Nephron progenitor cell (in vitro differentiated cells): ENCODE data around the gene GJD4.
A peak's percentile ranks its signal among the peaks of the same experiment; 100 is the strongest.

Source experiments
- DNase-seq: peaks from one replicate; pipeline ENCODE4 v3.0.0; 2021
- H3K27ac Mint-ChIP-seq: 2 replicates; pipeline ENCODE4 v1.8.0; 2021; ENCODE audit warnings: mild to moderate bottlenecking, moderate library complexity, mixed read lengths
- H3K27me3 Mint-ChIP-seq: 2 replicates; pipeline ENCODE4 v1.8.0; 2021; ENCODE audit warnings: mild to moderate bottlenecking, low read depth, mixed read lengths; ENCODE audit not compliant: poor library complexity
- H3K36me3 Mint-ChIP-seq: 2 replicates; pipeline ENCODE4 v1.8.0; 2021; ENCODE audit warnings: low read depth, mixed read lengths
- H3K4me1 Mint-ChIP-seq: 2 replicates; pipeline ENCODE4 v1.8.0; 2021; ENCODE audit warnings: mixed read lengths
- H3K4me3 Mint-ChIP-seq: 2 replicates; pipeline ENCODE4 v1.8.0; 2021; ENCODE audit warnings: mild to moderate bottlenecking, moderate library complexity, mixed read lengths
- H3K9me3 Mint-ChIP-seq: 2 replicates; pipeline ENCODE4 v1.8.0; 2021; ENCODE audit warnings: mild to moderate bottlenecking, moderate library complexity, mixed read lengths
- TF ChIP-seq, protein P1 (sequence below): fragments of 200-600 bp; sonication (generic); IDR thresholded peaks from 2 replicates; pipeline ENCODE4 v1.5.0; 2021; ENCODE audit warnings: antibody characterized with exemption

GJD4 gene

DNA sequence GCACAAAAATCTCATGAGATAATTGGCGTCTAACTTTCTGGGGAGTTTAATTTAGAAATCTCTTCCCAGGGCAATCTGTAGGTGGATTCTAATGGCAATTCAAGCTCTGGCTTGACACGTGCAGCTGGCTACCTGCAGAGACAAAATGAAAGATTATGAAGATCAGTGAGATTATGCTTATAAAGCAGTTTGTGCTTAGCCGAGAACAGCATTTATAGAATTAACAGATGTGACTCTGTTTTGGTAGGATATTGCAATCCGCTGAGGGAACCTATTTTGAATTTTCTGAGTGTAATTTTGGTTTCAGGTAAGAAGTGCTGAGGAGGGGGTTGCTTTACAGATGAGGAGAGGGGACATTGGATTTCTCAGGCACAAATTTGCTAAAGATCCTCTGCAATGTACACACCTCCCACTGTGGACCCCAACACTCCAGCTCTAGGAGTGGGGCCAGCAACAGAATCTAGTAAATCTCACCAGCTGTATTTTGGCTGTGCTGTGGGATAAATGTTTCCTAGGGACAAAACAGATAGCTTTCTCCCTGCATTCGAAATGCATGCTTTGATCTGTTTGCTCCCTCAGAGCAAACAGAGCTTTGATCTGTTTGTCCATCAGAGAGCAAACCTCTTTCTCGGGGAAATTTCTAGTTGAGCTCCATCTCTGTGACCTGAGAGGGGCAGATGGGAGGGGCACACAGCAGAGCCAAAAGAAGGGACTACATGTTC is 7.4 kb downstream of the GJD4 start:
- TF ChIP-seq, protein P1, sequence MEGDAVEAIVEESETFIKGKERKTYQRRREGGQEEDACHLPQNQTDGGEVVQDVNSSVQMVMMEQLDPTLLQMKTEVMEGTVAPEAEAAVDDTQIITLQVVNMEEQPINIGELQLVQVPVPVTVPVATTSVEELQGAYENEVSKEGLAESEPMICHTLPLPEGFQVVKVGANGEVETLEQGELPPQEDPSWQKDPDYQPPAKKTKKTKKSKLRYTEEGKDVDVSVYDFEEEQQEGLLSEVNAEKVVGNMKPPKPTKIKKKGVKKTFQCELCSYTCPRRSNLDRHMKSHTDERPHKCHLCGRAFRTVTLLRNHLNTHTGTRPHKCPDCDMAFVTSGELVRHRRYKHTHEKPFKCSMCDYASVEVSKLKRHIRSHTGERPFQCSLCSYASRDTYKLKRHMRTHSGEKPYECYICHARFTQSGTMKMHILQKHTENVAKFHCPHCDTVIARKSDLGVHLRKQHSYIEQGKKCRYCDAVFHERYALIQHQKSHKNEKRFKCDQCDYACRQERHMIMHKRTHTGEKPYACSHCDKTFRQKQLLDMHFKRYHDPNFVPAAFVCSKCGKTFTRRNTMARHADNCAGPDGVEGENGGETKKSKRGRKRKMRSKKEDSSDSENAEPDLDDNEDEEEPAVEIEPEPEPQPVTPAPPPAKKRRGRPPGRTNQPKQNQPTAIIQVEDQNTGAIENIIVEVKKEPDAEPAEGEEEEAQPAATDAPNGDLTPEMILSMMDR, result no peak
- H3K27ac Mint-ChIP-seq, result peak overlapping the region; percentile 29
- no peak for DNase-seq
- H3K36me3 Mint-ChIP-seq, result no peaks in the 10 kb centered on the region
- peaks cover 12% of the 10 kb centered on the region for H3K9me3 Mint-ChIP-seq
- no peaks in the 10 kb centered on the region for H3K4me1 Mint-ChIP-seq
- H3K27me3 Mint-ChIP-seq, result no peaks in the 10 kb centered on the region
- no peak overlapping the region for H3K4me3 Mint-ChIP-seq

DNA sequence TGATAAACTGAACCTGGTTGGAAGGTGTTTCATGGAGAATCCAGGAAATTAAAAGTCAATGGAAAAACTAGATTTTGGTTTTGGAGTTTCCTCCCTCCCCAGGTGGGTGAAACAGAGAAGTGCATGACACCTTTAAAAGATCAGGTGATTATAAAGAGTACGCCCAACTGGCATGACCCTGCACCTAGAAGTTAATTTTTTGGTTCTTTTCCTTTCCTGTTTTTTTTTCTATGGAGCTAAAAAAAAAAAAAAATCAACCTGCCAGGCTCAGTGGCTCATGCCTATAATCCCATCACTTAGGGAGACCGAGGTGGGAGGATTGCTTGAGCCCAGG is 7.9 kb downstream of the GJD4 start:
- peak overlapping the region; percentile 29 for H3K27ac Mint-ChIP-seq
- H3K36me3 Mint-ChIP-seq, result no peaks in the 10 kb centered on the region

DNA sequence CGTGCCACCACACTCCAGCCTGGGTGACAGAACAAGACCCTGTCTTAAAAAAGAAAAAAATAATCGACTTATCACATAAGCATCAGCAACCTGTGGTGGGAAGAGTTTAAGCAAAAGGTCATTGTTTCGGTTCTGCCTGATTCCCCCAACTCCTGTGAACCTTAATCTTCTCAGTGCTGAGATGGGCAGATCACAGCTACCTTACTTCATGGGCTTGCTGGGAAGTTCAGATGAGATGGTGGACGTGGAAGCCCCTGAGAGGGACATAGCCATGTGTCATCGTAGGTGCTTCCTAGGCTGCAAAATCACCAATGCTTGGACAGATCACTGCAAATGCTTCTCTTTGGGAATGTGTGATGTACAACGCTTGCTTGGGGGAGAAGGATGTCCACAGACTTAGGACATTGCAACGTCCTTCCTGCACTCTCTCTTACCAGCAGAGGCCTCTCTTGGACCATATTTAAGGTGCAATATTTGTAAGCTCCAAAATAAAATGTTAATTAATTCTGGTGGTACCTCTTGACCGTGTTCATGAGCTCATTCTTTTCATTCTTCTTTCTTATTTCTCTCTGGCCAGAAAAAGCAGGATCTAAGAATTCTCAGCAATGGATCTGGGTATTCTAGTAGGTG is 8.6 kb downstream of the GJD4 start:
- Mint-ChIP-seq H3K4me3 (no peak overlapping the region), H3K27ac (no peak overlapping the region), H3K9me3 (peaks cover 12% of the 10 kb centered on the region), H3K4me1 (no peaks in the 10 kb centered on the region), H3K27me3 (no peaks in the 10 kb centered on the region), H3K36me3 (no peaks in the 10 kb centered on the region)
- TF ChIP-seq, protein P1, result no peak
- no peak for DNase-seq

More for the DNA sequence above, 7.9 kb downstream of the GJD4 start:
- Mint-ChIP-seq H3K4me3 (no peak overlapping the region), H3K4me1 (no peaks in the 10 kb centered on the region), H3K27me3 (no peaks in the 10 kb centered on the region), H3K9me3 (peaks cover 12% of the 10 kb centered on the region)
- DNase-seq, result no peak
- TF ChIP-seq, protein P1, result no peak

DNA sequence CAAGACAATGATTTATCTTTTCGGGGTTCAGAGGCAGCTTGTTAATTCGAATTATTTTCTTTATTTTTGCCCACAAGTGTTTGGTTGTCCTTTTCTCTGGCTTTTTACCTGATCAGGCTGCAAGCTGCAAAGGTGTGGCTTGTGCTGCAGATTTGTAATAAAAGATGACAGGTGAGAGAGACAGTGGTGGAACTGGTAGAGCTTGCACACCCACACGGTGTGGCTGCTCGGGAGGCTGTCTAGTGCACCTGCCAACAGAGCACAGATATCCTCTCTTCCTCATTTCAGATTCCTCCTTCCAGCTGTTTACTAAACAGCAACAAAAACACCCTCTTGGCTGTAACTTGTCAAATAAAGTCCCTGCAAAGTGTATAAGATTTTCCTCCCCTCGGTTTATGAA is 9.2 kb downstream of the GJD4 start:
- Mint-ChIP-seq H3K4me1 (no peaks in the 10 kb centered on the region), H3K36me3 (no peaks in the 10 kb centered on the region), H3K9me3 (peaks cover 14% of the 10 kb centered on the region), H3K27ac (no peak overlapping the region), H3K27me3 (no peaks in the 10 kb centered on the region), H3K4me3 (no peak overlapping the region)
- no peak for DNase-seq
- TF ChIP-seq, protein P1, result no peak

DNA sequence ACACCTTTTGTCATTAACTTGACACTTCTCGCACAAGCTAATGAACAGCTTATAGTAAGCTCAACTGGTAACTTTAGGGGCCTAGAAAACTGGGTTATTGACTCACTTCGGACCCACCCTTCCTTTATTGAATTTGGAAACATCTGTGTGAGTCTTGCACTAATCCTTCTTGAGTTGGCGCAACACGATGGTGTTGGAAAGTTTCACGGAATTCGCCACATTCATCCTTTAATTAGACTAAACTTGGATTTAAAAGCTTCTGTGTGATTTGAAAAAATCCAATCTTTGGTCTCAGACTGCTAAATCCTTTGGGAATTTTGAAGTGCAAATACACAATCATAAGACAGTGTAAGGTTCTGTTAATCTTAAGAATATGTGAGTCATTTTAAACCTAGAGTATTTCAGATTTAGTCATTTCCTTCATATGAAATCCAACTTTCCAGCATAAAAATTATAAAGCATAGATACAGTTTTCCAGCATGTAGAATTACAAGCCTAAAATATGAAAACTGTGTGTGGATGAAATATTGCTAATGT is 21.9 kb downstream of the GJD4 start:
- H3K9me3 Mint-ChIP-seq, result no peaks in the 10 kb centered on the region
- no peak overlapping the region for H3K4me3 Mint-ChIP-seq
- no peak for DNase-seq
- TF ChIP-seq, protein P1, result no peak
- no peaks in the 10 kb centered on the region for H3K36me3 Mint-ChIP-seq
- H3K27ac Mint-ChIP-seq, result no peak overlapping the region
- H3K27me3 Mint-ChIP-seq, result no peaks in the 10 kb centered on the region
- no peaks in the 10 kb centered on the region for H3K4me1 Mint-ChIP-seq
